GM21390 (cell line): ENCODE measurements around the gene THUMPD2.
"Not testable (repeated sequence)": the region's sequence is repeated elsewhere in the genome, so short reads cannot be mapped to it uniquely, and the experiment has no call there.

Source experiments
- ATAC-seq: cut with Tn5 transposase; IDR thresholded peaks from one replicate; pipeline ENCODE4 v1.9.1; 2021; ENCODE audit not compliant: unreplicated experiment

THUMPD2 gene, protein sequence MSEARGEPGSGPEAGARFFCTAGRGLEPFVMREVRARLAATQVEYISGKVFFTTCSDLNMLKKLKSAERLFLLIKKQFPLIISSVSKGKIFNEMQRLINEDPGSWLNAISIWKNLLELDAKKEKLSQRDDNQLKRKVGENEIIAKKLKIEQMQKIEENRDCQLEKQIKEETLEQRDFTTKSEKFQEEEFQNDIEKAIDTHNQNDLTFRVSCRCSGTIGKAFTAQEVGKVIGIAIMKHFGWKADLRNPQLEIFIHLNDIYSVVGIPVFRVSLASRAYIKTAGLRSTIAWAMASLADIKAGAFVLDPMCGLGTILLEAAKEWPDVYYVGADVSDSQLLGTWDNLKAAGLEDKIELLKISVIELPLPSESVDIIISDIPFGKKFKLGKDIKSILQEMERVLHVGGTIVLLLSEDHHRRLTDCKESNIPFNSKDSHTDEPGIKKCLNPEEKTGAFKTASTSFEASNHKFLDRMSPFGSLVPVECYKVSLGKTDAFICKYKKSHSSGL

DNA sequence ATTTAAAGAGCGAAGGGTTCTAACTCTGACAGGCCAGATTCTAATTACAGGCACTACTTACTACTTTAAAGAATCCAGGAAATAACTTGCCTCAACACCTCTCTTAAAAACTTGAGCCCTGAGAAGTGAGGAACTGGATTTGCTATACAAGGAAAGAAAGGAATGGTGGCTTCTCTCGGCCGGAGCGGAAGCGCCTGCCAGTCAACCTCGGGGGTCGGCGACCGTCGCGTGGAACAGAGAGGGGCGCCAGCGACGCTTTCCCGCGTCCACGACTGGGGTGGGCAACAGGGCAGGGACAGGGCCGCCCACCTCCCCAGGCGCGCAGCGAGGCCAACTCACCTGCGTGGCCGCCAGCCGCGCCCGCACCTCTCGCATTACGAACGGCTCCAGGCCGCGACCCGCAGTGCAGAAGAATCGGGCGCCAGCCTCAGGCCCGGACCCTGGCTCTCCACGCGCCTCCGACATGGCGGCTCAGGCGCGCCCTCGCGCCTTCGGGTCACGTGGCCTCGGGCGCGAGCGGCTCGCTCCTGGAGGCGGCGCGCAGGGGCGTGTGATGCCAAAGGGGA, at the start of gene THUMPD2:
Gene THUMPD2, minus strand, starts transcription at position 484 of the 566 bp plus-strand sequence. Its CDS starts 19 bp downstream, at position 465.
- peak; percentile 85 for ATAC-seq

DNA sequence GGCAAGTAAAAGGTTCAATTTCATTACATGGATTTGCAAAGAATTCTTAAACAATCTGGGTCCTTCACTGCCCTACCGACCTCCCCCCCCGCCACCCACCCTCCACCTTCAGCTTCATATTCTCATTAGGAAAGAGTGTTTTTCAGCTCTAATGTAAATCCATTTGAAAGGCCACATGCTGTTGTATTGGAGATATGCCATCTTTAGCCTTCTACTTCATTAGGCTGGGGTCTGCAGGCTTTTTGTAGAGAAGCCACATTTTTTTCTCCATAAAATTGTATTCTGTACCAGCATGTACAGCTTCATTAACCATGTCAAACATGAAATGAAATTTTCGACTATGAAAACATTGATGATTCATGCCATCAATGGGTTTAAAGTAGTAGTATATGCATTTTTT, 42.8 kb upstream of the THUMPD2 start:
- no peak for ATAC-seq

DNA sequence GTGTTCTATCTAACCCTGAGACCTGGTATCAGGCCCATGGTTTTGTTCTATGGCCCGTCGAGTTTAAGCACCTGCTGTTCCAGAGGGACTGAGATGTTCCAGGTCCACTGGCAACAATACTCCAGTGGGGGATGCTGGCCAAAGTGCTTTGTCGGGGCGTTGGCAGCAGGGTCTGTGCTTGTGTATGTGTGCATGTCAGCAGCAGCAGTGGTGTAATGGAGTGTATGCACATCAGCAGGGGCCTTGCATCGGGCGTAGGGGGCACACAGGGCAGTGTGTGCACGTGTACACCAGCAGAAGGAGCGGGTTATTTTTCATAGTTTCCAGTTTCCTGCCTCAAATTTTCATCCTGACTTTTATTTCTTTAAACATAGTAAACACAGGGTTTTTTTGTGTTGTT, 37.8 kb upstream of the THUMPD2 start:
- ATAC-seq: no peak

DNA sequence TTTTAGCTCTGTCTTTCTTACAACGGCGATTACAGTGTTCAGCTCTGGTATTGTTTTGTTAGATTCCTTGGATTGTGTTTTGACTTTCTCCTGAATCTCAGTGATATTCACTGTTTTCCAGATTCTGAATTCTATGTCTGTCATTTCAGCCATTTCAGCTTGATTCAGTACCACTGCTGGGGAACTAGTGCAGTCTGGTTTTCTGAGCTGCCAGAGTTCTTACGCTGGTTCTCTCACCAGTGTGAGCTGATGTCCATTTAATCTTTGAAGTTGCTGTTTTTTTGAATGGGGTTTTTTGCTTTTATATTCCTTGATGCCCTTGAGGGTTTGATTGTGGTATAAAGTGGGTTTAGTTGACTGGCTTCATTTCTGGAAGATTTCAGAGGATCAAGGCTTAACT, 37.4 kb upstream of the THUMPD2 start:
- no peak for ATAC-seq

DNA sequence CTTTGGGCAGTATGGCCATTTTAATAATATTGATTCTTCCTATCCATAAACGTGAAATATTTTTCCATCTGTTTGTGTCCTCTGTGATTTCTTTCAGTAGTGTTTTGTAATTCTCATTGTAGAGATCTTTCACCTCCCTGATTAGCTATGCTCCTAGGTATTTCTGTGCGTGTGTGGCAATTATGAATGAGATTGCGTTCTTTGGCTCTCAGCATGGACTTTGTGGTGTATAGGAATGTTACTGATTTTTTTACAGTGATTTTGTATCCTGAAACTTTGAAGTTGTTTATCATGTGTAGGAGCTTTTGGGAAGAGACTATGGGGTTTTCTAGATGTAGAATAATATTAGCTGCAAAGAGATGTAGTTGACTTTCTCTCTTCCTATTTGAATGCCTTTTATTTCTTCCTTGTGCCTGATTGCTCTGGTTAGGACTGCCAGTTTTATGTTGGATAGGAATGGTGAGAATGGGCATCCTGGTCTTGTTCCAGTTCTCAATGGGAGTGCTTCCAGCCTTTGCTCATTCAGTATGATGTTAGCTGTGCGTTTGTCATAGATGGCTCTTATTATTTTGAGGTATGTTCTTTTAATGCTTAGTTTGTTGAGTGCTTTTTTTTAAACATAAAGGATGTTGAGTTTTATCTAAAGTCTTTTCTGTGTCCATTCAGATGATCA, 27.0 kb upstream of the THUMPD2 start:
- no peak for ATAC-seq

DNA sequence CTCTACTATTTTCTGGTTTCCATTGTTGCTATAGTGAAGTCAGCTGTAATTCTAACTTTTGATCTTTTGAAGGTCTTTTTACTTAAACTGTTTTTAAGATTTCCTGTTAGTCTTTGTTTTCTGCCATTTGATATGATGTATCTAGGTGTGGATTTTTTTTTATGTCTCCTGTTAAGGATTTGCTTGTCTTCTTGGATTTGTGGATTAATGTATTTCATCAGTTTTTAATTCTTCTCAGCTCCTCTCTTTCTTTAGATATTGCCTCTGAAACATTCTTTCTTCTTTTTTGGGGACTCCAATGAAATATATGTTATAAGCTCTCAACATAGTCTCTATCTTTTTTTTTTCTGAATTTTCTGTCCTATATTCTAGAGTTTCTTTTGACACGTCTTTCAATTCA, 24.8 kb upstream of the THUMPD2 start:
- ATAC-seq: no peak

DNA sequence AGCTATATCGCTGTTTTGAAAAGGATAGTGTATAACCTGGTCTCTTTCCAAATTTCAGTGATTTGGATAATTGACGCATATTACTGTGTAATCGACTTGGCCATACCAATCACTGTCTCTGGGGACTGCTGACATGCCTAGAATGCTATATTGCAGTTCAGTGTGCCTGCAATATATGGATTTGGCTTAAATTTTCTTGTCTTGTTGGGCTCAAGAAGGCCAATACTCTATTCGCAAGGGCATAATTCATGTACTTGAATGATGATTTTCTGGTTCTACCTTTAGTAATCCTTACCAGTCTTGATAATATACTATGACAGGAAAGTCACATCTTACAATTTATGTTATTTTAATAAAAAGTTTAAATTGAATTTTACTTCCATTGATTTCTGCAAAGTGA, 21.7 kb upstream of the THUMPD2 start:
- ATAC-seq: no peak

DNA sequence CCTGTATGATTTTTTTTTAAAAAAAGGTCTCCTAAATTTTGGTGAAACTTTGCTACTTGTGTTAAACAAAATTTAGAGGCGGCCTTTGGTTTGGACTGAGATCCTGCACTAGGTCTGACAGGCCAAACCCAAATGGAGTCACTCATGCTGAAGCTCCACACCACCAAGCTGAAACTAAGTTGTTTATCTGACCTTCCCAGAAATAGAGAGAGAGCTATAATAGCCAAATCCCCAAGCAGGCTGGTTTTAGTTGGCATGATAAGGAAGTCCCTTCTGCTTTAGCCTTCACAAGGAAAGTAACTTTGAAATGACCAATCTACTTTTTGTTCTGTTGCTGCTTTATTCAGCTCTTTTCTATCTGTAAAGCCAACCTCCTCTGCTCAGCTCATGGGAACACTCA, 17.1 kb upstream of the THUMPD2 start:
- no peak for ATAC-seq

DNA sequence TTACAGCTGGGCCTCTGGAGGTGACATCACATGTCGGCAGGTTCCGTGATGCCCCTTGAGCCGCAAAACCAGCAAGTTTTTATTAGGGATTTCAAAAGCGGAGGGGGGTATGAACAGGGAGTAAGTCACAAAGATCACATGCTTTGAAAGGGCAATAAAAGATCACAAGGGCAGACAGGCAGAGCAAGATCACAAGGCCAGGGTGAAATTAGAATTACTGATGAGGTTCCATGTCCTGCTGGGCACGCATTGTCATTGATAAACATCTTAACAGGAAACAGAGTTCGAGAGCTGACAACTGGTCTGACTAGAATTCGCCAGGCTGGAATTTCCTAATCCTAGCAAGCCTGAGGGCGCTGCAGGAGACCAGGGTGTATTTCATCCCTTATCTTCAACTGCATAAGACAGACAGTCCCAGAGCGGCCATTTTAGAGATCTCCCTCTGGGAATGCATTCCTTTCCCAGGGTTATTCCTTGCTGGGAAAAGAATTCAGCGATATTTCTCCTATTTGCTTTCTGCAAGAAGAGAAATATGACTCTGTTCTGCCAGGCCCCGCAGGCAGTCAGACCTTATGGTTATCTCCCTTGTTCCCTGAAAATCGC, 11.3 kb upstream of the THUMPD2 start:
- not testable (repeated sequence) for ATAC-seq

DNA sequence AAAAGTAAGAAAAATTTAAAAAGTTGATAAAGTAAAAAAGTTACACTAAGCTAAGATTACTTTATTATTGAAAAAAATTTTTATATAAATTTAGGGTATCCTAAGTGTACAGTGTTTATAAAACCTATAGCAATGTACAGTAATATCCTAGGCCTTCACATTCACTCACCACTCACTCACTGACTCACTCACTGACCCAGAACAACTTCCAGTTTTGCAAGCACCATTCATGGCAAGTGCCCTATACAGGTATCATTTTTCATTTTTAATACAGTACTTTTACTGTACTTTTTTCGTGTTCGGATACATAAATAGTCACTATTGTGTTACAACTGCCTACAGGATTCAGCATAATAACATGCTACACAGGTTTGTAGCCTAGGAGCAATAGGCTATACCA, 8.9 kb upstream of the THUMPD2 start:
- no peak for ATAC-seq

DNA sequence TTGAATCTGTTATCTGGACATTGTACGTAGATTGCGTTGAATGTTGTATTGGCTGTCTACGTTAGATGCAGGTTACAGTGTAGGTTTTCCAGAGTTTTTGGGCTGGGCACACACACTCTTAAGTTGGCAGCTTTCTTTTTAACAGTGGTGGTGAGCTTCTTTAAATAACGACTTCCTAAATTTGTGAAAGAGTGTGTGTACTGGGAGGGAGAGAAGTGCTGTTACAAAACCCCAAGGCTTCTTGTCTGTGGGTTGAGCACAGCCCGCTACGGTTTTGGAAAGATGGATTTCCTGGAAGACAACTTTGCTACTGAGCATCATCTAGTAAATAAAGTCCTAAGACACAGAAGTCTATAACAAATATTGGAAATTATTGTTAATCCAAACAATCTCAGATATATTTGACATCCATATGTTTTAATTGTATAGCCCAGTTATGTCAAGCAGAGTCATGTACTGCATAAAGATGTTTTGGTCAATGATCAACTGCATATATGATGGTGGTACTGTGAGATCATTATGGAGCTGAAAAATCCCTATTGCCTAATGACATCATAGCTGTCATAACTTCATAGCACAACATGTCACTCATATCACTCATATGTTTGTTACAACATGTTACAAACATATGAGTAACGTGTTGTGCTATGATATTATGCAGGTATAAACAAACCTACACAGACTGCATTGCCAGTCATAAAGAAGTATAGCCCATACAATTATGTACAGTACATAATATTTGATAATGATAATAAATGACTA, 7.9 kb upstream of the THUMPD2 start:
- no peak for ATAC-seq

DNA sequence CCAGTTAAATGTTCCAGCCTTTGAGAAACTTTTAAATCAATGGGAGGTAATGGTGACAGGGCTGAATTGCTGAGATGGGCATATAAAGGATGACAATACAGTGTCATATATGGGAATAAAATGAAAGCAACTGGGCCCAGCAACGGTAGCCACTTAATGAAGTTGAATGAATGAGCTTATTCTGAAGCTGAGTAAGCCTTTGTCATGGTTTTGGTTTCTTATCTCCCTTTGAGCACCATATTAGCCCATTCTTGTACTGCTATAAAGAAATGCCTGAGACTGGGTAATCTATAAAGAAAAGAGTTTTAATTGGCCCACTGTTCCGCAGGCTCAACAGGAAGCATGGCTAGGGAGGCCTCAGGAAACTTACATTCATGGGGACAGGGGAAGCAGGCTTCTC, 3.5 kb upstream of the THUMPD2 start:
- ATAC-seq: no peak

DNA sequence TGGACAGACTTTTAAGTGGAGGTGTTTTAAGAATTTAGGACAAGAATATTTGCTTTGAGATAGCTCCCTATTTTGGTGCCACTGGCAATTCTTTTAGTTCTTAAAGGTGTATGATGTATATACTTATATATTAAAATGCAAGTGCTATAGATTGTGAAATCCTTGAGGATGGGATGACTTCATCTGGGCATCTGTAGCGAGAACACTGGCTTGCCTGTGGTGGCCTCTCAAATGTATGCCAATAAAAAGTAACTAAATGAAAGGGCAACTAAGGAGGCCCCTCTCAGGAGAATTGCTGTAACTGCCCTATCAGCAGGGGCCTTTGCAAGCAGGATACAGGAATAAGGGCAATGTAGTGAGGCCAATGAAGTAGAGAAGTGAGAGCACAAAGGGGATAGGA, 2.6 kb upstream of the THUMPD2 start:
- no peak for ATAC-seq

DNA sequence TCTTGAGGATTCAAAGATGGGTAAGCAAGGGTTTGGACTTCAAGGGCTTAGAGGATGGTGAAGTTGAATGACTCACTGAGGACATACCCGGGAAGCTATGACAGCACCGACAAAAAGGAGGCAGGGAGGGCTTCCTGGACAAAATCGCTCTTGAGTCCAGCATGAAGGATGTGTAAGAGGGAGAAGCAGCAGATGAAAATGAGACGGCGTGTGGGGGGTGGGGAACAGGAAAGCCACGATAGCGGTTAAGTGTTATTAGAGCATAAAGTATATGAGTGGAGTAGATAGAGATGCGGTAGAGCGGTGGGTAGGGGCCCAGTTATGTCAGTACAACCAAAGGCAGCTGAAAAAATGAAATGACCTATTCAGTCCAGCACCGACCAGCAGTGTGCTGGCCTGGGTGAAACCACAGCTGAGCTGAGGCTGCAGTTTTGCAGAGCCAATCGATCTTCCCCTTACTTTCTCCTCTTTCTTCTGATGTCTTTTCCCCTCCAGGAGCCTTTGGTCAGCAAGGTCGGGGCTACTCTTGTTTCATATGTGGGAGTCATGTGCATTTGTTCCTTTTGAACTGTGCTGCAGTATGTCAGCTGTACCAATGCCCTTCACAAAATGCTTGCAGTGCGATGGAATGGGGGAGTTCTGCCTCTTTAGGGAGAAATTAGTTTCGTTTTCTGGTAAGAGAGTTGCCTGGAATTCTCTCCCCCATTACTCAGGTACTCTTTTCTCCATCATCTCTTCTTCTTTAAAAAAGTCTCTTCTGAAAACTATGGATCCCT, 2.0 kb upstream of the THUMPD2 start:
- ATAC-seq: no peak

DNA sequence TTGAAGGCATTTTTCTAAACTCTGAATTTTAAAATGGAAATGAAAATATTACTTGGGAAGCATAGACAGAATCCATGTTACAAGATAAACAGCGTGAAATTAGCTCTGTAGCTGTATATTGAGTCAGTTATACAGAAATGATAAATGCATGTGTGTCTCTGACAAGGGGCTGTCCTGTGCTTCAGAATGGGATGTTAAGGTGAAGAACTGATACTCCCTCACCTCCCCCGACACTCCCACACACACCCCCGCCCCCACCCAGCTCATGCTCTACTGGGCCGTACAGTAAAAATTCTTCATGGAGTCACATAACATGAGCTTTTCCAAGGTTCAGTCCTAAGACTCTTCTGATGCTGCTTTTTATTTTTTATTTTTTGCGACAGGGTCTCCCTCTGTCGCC, 869 bp upstream of the THUMPD2 start:
- ATAC-seq: no peak

DNA sequence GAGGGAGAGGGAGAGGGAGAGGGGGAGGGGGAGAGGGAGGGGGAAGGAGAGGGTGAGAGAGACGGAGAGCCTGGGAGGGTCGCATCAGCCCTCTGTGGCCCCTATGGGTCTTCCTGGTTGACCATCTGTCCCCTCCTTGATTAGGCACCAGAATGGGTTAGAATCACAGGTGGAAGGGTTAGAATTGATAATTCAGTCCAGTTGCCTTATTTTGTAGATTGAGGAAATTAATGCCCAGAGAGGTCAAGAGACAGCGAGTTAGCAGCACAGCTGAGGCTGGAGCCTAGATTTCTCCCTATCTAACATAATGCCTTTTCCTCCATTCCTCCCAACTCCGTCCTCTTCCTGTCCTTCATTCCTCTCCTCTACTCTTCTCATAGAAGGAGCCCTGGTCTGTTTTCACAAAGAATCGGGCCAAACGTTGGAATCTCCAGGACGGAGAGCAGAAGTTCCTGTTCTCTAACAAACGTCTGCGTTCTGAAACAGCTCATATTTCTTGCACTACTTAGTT, 338 bp upstream of the THUMPD2 start:
- no peak for ATAC-seq

DNA sequence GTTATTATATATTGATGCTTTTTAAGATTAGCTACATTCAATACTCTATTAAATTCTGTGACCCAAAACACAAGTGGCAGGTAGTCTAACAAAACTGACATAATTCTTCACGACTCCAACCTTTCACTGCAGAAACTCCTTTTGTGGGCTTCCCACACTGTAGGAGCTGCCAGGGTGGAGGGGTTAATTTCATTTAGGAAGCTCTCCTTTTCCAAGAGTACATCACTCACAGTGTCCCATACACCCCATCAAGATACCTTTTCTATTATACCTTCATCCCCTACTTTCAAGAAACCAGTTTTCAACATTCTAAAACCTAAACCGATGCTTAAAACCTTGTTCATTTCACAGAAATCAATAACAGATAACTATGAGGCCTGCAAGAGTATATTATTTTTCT, 825 bp downstream of the THUMPD2 start:
- no peak for ATAC-seq

DNA sequence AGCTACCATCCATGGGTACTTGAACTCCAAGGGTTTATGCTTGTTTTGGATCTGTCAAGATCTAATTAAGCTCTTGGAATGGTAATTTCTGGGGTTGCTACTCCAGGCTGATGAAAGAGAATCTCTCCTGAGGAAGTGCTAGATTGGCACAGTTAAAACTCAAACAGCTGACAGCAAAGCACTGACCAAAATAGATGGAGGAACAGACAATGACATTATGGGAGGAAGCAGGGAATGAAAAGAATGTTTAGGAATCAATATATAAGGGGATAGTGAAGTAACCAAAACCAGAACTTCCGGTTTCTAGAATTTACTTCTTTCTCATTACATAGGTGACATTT, 6.3 kb downstream of the THUMPD2 start:
- ATAC-seq: no peak

DNA sequence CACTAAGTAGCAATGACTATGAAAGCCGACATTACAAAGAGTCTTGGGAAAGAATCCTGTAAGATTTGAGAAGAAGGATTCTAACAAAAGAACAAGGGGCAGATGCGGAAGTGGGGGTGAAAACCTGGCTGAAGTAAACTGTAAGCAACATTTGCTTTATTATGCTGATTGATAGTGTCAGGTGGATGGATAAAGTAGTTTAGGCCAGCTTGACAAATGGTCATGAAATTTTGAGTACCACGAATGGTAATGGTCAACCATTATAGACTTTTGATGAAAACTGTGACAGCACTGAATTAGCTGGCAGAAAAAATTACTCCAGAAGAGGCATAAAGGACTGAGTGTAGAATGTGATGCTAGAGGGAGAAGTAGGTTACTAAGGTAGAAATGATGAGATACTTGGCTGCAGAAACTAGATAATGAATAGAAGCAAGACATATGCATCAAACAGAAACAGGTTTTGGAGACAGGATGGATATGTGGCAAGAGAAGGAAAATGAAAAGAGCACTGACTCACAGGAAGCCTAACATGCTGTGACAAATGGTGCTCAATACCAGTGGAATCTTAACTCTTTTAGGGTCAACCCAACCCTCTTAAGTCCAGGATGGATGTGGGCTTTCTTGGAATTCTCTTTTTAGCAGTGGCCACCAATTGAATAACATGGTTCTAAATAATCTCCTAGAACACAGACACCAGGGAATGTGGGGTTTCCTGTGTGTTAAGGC, 6.8 kb downstream of the THUMPD2 start:
- ATAC-seq: no peak
